GM12892 (cell line): Measurements from ENCODE around the gene MTUS2.

Source experiments
- DNase-seq: peaks from one replicate; pipeline ENCODE4 v3.0.0; 2011; ENCODE audit not compliant: insufficient read length
- FAIRE-seq: peaks from 2 replicates; lab custom pipeline; 2011; peaks lifted over from hg19 to GRCh38; lab: Jason Lieb, UNC
- POLR2A ChIP-seq: IDR thresholded peaks from 2 replicates; pipeline ENCODE4 v1.6.1; 2011; ENCODE audit warnings: low read depth, low read length, control low read depth
- POLR2AphosphoS5 ChIP-seq: IDR thresholded peaks from 2 replicates; pipeline ENCODE4 v1.6.1; 2011; ENCODE audit warnings: low read depth, low read length, control low read depth
- TAF1 ChIP-seq: IDR thresholded peaks from 2 replicates; pipeline ENCODE4 v1.6.1; 2011; ENCODE audit warnings: low read depth, mild to moderate bottlenecking, control low read depth, low read length, borderline replicate concordance

MTUS2 gene

DNA sequence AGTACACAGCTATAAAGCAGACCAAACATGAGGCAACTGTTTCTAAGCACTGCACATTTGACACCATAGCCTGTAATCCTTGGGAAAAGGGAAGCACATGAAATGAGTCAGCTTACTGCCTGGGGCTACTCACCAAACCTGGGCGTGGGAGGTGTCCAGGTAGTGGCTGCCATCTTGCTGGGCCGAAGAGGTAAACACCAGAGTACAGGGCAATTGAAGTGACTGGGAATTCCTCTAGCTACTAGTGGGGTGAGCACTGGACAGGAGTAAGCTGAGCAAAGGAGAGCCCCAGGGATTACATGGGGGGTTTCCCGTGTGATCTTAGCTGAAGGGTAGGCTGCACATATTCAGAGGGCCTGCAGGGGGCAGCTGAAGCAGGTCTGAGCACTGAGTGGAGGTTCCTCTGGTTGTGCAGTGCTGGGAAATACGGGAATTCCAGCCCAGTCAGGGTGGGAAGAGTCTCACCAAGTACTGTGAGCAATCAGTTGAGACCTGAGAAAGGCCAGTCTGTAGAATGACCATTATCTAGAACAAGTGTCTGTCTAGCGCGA is 634.9 kb downstream of the MTUS2 start:
- no peak for TF ChIP-seq POLR2AphosphoS5
- TF ChIP-seq POLR2A, result no peak
- no peak for TF ChIP-seq TAF1

DNA sequence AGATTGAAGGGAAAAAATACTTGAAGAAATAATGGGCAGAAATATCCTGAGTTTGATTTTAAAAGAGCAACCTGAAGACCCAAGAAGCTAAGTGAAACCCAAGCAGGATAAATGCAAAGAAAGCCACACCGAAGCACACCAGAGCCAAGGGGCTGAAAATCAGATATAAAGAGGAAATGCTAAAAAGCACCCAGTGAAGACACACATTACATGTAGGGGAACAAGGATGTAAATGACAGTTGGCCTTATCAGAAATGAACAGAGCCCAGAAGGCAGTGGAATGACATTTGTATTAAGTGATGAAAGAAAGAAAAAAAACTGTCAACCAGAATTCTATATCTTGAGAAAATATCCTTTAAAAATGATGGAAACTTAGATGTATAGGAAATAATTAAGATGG is 636.3 kb downstream of the MTUS2 start:
- no peak for FAIRE-seq

More for the DNA sequence above, 634.9 kb downstream of the MTUS2 start:
- DNase-seq, result no peak
- no peak for FAIRE-seq

DNA sequence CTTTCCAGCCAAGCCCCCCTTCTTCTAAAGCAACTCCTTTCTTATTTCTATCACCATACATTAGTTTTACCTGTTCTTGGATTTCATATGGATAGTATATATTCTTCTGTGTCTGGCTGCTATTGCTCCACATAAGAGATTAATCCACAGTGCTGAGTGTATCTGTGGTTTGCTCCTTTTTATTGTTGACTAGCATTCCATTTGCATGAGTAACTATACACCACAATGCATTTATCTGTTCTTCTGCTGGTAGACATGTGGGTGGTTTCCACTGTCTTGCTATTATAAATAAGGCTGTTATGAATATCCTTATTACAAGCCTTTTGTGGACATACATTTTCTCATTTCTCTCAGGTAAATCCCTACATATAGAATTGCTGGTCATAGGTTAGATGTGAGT is 637.2 kb downstream of the MTUS2 start:
- DNase-seq (no peak), FAIRE-seq (no peak)
- no peak for TF ChIP-seq POLR2A
- TF ChIP-seq POLR2AphosphoS5, result no peak
- TF ChIP-seq TAF1, result no peak

More for the DNA sequence above, 636.3 kb downstream of the MTUS2 start:
- DNase-seq, result no peak
- no peak for TF ChIP-seq POLR2AphosphoS5
- TF ChIP-seq TAF1, result no peak
- TF ChIP-seq POLR2A, result no peak

DNA sequence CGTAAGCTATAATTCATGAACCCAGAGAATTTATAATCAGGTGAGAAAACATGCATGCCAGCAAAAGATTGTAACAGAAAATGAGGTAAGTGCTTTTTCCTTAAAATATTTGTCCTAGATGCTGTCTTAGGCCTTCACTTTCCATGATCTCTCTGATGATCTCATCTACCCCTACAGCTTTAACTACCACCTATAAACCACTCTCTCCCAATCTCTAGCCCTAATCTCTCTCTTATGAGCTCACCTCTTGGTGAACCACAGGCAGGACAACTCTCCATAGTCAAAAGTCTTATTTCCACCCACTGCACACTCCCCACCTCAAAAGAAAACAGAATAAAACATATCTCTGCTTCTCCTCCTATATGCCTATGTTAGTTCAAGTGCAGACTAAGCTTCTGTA is 638.3 kb downstream of the MTUS2 start:
- DNase-seq (no peak), FAIRE-seq (no peak)
- TF ChIP-seq POLR2A (no peak), POLR2AphosphoS5 (no peak), TAF1 (no peak)

DNA sequence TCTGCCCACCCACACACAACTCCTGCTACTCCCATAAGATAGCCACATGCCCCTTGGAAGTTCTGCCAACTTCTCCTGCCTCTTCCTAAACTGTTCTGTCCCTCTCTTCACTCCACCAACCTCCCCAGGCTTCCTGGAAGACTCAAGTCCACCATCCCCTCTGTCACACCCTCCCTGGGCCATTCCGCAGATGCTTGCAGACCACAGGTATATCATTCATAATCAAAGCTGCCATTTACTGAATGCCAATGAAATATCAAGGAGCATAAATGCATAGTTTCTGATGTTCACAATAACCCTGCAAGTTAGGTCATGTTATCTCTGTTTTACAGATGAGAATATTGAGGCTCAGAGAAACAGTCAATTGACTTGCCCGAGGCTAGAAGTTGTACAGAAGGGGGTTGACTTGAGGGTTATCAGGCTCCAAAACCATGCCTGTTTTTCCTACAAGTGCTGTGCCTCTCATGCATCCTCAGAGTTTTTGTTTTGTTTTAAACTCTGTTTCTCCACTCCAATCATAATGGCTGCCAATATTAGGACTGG is 639.7 kb downstream of the MTUS2 start:
- FAIRE-seq (no peak), DNase-seq (no peak)
- TF ChIP-seq POLR2AphosphoS5 (no peak), POLR2A (no peak), TAF1 (no peak)

DNA sequence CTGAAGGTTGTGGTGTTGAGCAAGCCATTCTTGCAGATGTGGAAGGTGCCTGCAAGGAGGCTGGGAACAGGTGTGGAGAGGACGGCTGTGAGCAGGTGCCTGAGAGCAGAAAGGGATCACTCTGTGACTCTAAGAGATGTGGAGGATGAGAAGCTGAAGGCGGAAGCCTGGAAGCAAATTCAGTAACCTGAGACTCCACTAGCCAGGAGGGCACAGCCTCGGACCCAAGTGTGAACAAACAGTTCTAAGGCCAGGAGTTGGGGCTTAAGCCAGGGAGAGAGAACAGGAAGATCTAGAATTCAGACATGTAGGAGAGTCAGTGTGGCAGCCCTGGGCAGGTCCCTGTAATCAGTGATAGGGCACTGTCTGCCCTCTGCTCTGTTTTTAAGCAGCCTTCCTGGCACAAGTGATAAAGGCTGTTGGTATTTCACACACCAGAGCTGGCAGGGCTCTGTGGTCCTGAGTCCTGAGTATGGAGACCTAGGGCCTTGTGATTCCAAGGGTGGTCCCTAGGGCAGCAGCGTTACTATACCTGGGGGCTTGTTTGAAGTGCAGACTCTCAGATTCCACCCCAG is 644.1 kb downstream of the MTUS2 start:
- DNase-seq (no peak), FAIRE-seq (no peak)

DNA sequence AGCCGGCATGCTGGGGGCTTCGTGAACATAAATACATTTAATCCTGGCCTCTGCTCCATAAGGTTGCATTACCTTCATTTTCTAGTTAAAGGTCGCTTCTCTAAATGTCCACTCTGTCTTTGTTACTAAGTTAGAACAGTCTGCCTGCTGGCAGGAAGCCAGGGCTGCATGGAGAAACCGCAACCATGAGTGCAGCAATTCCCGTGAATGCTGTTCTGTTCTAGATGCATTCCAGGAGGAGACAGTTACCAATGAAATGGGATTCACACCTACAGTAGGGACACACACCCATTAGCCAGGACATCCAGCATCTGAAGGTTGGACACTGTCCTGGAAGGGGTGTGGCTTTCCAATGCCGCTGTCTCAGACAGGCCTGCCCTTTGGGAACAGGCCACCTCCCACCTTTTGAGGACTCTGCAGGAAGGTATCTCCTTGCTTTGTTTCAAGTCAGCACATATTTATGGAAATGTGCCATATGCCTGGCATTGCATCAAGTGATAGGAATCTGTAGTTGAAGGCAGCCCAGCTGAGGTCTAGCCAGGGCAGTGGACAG is 645.7 kb downstream of the MTUS2 start:
- no peak for FAIRE-seq
- DNase-seq, result no peak
- no peak for TF ChIP-seq POLR2A
- no peak for TF ChIP-seq POLR2AphosphoS5
- no peak for TF ChIP-seq TAF1

More for the DNA sequence above, 644.1 kb downstream of the MTUS2 start:
- no peak for TF ChIP-seq POLR2A
- TF ChIP-seq TAF1, result no peak
- no peak for TF ChIP-seq POLR2AphosphoS5

DNA sequence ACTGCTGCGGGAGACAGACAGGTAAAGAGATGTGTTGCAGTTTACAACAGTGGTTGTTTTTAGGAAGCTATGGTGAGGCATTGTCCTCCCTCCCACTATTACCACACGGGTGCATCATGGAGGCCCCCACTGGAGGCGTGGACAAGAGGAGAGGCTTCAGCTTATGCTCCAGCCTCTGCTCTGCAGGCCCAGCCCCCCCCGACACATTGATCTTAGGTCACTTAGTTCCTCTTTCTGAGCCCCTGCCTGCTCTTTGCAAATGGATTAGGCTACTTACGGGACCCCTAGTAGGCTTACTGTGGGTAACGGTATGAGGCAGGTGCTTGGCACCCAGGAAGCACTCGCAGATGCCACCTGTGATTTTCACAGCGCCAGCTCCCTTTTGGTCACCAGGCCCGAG is 651.4 kb downstream of the MTUS2 start:
- FAIRE-seq (no peak), DNase-seq (no peak)
- TF ChIP-seq POLR2AphosphoS5 (no peak), TAF1 (no peak), POLR2A (no peak)

DNA sequence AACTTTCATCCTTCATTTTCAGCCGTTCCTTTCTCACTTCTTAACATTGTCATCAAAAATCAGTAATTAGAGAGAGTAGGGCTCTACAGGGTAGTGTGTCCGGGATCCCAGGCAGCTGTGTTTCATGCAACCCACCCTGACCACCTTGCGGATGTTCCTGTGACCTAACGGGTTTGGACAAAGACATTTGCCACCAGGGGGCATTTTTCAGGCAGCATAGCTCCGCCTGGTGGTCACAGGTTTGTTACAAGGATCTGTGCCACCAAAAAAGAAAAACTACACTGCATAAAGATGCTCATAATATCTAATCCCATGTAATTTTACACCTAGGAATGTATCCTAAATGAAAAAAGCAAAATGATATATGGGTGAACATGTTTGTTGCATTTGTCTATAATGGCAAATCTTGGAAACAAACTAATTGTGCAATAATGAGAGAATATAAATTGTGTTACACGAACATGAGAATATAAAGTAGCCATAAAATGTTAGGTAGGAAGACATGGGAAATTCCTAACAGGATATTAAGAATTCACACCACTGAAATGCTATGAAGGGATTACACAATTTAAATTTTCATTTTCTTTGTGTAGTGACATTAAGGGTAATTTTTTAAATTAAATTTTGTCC is 652.3 kb downstream of the MTUS2 start:
- FAIRE-seq (peak; percentile 83), DNase-seq (no peak)
- TF ChIP-seq POLR2AphosphoS5 (no peak), POLR2A (no peak), TAF1 (no peak)

DNA sequence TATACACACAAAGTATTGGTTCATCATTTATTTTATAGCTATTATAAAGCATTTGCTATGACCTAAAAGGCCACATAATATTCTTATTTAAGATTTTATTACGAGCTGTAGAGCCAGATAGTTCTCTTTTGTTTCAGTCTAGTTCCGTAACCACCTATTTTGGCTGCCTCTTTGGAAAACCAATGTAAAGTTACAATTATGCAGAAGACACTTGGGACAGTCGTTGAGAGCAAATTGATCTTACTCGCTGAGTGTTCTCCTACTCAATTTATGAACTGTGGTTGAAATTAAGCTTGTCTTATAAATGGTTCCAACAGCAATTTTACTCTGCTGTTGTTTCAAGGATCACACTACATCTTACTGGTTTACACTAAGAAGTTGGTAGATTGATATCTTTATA is 653.0 kb downstream of the MTUS2 start:
- DNase-seq, result no peak
- FAIRE-seq, result no peak
- TF ChIP-seq TAF1 (no peak), POLR2A (no peak), POLR2AphosphoS5 (no peak)

DNA sequence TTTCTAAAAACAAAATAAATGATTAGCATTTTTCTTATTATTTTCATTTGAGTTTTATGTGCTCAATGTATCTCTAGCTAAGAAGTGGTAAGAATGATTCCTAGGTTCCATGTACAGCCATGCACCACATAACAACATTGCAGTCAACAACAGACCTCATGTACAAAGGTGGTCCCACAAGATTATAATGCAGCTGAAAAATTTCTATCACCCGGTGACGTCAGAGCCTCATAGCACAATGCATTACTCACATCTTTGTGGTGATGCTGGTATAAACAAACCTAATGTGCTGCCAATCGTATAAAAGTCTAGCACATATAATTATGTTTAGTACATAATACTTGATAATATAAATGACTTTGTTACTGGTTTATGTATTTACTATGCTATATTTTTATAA is 654.9 kb downstream of the MTUS2 start:
- DNase-seq (no peak), FAIRE-seq (no peak)
- no peak for TF ChIP-seq POLR2A
- no peak for TF ChIP-seq TAF1
- TF ChIP-seq POLR2AphosphoS5, result no peak

DNA sequence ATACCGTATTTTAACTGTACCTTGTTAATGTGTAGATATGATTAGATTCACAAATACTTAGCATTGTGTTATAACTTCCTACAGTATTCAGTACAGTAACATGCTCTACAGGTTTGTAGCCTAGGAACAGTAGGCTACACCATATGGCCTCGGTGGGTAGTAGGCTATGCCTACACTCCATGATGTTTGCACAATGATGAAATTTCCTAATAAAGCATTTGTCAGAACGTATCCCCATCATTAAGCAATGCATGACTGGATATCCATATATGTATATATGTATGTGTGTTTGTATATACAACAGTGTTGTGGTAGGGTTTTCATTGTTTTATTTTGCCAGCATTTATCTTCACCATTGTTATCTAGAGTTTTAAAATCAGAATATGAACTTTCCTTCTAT is 655.9 kb downstream of the MTUS2 start:
- no peak for DNase-seq
- no peak for FAIRE-seq
- no peak for TF ChIP-seq POLR2AphosphoS5
- no peak for TF ChIP-seq TAF1
- TF ChIP-seq POLR2A, result no peak
